ENCODE data around the gene TRIM71. TPM values are rescaled to one million over a fixed set of nuclear protein-coding genes. Genes with fewer than 3 reads are reported as not detected.

Gene TRIM71
- total RNA-seq (under 1 TPM in 4 of 7 donors, not detected in 3; 0.05 to 0.43 (median 0.21) TPM), polyA plus RNA-seq (under 1 TPM in 1 of 2 donors, not detected in 1; 0.06 TPM)
- long read RNA-seq, donor 1, result 0 reads
- long read RNA-seq, donor 2, full-length matches to known transcripts, result 3 of 3 reads
- long read RNA-seq, donor 2, partial matches to known transcripts, result 0 of 3 reads
- long read RNA-seq, donor 2, other reads (novel, unspliced or antisense), result 0 of 3 reads
- long read RNA-seq, donor 3, result 0 reads

DNA sequence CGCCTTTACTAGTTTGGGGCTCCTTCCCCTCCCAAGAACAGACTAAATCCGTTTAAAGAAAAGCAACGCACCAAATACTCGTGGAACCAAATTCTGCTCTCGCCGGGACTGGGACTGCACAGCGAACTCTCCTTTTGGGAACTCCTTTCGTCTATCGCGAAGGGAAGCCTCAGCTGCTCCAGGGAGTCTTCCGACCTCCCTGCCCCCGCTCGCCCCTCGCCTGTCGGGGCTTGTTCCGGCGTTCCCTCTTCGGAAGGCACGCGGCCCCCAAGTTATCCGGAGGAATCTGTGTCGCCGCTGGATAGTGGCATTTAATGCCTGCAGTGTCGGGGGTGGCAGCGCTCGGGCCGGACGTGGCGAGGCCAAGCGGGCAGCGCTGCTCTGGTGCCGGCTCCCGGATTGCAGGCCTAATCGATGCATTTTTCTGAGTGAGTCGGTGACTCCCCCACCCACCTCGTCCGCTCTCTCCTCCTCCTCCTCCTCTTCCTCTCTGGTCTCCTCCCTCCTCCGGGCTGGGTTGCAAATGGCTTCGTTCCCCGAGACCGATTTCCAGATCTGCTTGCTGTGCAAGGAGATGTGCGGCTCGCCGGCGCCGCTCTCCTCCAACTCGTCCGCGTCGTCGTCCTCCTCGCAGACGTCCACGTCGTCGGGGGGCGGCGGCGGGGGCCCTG, at the start of gene TRIM71:
Gene TRIM71, plus strand, starts transcription at position 440 of the 671 bp plus-strand sequence. Its CDS starts 84 bp downstream, at position 524.
- DNase-seq, result no peak
- H3K27me3 ChIP-seq, result no peaks in the 10 kb centered on the region

DNA sequence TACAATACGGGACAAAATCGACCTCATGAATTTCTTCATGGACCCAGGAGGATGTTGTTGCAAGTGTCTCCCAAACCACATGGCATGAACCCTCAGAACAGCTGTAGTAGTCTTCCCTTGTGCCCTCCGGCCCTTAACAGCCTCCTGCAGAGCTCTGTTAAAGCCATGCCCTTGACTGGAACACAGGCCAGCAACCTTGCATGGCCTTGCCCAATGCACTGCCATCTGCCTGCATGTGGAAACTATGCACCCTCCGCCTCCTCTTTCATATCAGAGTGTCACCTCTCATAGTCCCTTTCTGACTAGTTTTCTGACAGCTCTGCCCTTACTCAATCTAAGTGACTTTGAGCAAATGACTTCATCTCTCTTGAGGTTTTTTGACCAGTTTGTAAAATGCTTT, 39.4 kb upstream of the TRIM71 start:
- H3K27ac ChIP-seq, result no peak overlapping the region
- TF ChIP-seq EP300 (IDR thresholded peaks at IDR 0.05) (no peak), POLR2A (IDR thresholded peaks at IDR 0.05) (no peak)
- peaks cover 2% of the 10 kb centered on the region for H3K4me1 ChIP-seq (ENCODE audit: insufficient read depth)
- H3K36me3 ChIP-seq, result no peaks in the 10 kb centered on the region
- 89 to 94% (median 89%) methylated on average over 4 of the region's 4 CpGs for WGBS, 3 donors
- no peak overlapping the region for H3K4me3 ChIP-seq
- DNase-seq, result no peak
- intact Hi-C loops (cut with DNase I), result no loop called here
- no peaks in the 10 kb centered on the region for H3K9me3 ChIP-seq
- no peaks in the 10 kb centered on the region for H3K27me3 ChIP-seq

More for the DNA sequence above, at the start of gene TRIM71:
- intact Hi-C loops (cut with DNase I), result no loop called here
- Histone ChIP-seq H3K4me3 (no peak within 1 kb of the TSS), H3K36me3 (no peaks in the 10 kb centered on the region), H3K4me1 (ENCODE audit: insufficient read depth) (no peaks in the 10 kb centered on the region), H3K27ac (no peak within 1 kb of the TSS), H3K9me3 (no peaks in the 10 kb centered on the region)
- TF ChIP-seq EP300 (IDR thresholded peaks at IDR 0.05) (no peak), POLR2A (IDR thresholded peaks at IDR 0.05) (no peak)
- TF ChIP-seq, protein P1, sequence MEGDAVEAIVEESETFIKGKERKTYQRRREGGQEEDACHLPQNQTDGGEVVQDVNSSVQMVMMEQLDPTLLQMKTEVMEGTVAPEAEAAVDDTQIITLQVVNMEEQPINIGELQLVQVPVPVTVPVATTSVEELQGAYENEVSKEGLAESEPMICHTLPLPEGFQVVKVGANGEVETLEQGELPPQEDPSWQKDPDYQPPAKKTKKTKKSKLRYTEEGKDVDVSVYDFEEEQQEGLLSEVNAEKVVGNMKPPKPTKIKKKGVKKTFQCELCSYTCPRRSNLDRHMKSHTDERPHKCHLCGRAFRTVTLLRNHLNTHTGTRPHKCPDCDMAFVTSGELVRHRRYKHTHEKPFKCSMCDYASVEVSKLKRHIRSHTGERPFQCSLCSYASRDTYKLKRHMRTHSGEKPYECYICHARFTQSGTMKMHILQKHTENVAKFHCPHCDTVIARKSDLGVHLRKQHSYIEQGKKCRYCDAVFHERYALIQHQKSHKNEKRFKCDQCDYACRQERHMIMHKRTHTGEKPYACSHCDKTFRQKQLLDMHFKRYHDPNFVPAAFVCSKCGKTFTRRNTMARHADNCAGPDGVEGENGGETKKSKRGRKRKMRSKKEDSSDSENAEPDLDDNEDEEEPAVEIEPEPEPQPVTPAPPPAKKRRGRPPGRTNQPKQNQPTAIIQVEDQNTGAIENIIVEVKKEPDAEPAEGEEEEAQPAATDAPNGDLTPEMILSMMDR (IDR thresholded peaks at IDR 0.05), result no peak
- 1 to 2% (median 1%) methylated on average over 38 to 59 of the region's 59 CpGs for WGBS, 3 donors

DNA sequence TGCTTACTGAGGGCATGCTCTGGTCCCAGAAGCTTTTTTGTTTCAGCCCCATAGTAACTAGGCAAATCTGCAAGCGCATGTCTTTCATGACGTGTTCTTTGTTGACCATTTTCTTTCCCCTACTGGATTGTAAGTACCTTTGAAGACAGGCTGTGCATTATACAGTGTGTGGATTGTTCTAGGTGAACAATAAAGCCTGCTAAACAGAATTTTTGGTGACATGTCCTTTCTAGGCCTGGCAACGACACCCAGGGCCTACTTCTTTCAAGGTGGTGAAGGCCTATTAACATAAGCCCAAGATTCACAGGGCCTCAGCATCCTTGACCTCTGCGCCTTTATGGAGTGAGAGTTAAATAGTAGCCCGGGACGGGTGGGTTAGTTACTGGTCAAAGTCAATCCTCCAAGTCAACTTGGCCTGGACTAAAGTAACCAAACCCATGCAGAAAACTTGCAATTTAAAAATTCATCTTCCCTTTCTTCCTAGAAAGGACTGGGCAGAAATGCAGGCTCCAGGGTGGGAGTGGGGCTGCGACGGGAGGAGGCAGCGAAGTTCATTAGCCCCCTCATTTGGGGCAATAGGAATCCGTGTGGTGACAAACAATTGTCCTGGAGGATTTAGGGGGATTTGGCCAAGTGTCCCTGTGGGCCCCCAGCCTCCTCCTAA, 37.6 kb upstream of the TRIM71 start:
- Histone ChIP-seq H3K4me3 (no peak overlapping the region), H3K27ac (no peak overlapping the region), H3K36me3 (no peaks in the 10 kb centered on the region), H3K9me3 (no peaks in the 10 kb centered on the region), H3K27me3 (no peaks in the 10 kb centered on the region), H3K4me1 (ENCODE audit: insufficient read depth) (peaks cover 2% of the 10 kb centered on the region)
- WGBS, 3 donors, result 83 to 88% (median 86%) methylated on average over 10 of the region's 10 CpGs
- no peak for DNase-seq
- TF ChIP-seq POLR2A (IDR thresholded peaks at IDR 0.05) (no peak), EP300 (IDR thresholded peaks at IDR 0.05) (no peak)
- TF ChIP-seq, protein P1 (IDR thresholded peaks at IDR 0.05), result no peak
- intact Hi-C loops (cut with DNase I), result loop anchor here in 1 of 4 donors (5.0 kb wide), 1 partner anchor 268 kb away; no protein-coding TSS in a partner anchor

DNA sequence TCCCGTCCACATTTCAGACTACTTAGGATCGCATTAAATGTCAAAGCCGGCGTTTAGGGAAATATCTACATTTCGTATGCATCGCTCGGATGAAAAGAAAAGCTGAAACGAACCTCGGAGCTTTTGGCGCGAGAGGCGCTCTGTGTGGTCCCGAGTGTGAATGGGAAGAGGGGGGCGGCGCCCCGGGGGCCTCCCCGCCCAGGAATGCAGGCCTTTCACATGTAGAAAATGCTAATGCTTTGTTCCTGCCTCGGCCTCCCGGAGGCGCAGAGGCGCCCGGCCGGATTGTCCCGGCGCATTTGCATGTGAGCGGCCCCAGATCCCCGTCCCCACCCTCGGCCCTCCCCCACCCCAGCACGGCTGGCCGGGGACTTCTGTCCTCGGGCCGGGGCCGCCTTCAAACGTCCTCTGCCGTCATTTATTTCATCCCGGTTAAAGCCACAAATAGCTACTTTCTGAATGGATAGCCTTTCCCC, 37.0 kb upstream of the TRIM71 start:
- Histone ChIP-seq H3K9me3 (no peaks in the 10 kb centered on the region), H3K36me3 (no peaks in the 10 kb centered on the region), H3K4me3 (peak overlapping the region; percentile 41), H3K4me1 (ENCODE audit: insufficient read depth) (peaks cover 2% of the 10 kb centered on the region), H3K27me3 (no peaks in the 10 kb centered on the region), H3K27ac (no peak overlapping the region)
- TF ChIP-seq EP300 (IDR thresholded peaks at IDR 0.05) (no peak), POLR2A (IDR thresholded peaks at IDR 0.05) (no peak)
- TF ChIP-seq, protein P1 (IDR thresholded peaks at IDR 0.05), result no peak
- intact Hi-C loops (cut with DNase I), result loop anchor here in 1 of 4 donors (5.0 kb wide), 1 partner anchor 268 kb away; no protein-coding TSS in a partner anchor
- WGBS, 3 donors, result 3 to 5% (median 4%) methylated on average over 27 to 36 of the region's 36 CpGs
- peak in 3 of 5 donors; percentile 15 to 53 (median 26) for DNase-seq
